Measurements from ENCODE around the gene ANXA5.

ANXA5 gene

DNA sequence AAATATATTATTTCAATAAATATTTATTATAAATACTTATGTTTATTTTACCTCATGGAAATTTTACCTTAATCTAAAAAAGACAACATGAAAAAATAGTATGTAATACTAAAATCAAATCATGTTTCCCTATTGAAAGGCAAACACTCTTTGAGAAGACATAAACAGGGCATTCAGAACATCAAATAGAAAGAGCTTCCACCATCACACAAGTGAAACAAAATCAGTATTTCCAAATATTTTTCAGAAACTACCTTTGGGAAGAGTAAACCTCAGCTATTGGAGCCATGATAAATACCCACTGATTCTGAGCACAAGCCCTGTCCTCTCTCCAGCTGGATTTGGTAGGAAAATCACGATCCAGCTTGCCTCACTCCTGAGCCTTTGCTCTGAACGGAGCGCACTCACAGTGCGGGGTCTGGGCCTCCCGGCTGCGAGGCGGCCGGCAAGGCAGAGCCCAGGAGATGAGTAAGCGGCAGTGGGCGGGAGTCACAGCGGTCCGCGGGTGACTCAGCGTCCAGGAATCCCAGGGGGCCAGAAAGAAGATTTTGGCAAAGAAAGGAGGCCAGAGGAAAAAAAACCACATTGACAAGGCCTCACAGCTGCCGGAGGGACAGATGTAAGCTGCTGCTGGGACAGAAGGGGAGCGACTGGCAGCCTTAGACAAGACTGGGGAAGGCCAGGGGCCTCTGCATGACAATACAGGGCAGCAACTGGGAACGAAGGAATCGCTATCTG is 14.7 kb upstream of the ANXA5 start:
- Histone ChIP-seq H3K9ac (ENCODE audit: low read length) (peak overlapping the region; percentile 57), H3K9me3 (ENCODE audit: control insufficient read depth, insufficient read depth, low read depth, low read length) (0 out of 2 replicates have a peak, but pooled peaks cover 3% of the 10 kb centered on the region), H3K27ac (ENCODE audit: low read depth, low read length) (peak overlapping the region; percentile 73), H3K4me3 (ENCODE audit: low read depth, low read length) (peak overlapping the region; percentile 37), H3K27me3 (ENCODE audit: control insufficient read depth, insufficient read depth, low read length) (no peaks in the 10 kb centered on the region), H3K36me3 (ENCODE audit: control insufficient read depth, insufficient read depth, low read length) (no peaks in the 10 kb centered on the region), H3K4me1 (ENCODE audit: control insufficient read depth, insufficient read depth, low read length) (peaks cover 19% of the 10 kb centered on the region)

DNA sequence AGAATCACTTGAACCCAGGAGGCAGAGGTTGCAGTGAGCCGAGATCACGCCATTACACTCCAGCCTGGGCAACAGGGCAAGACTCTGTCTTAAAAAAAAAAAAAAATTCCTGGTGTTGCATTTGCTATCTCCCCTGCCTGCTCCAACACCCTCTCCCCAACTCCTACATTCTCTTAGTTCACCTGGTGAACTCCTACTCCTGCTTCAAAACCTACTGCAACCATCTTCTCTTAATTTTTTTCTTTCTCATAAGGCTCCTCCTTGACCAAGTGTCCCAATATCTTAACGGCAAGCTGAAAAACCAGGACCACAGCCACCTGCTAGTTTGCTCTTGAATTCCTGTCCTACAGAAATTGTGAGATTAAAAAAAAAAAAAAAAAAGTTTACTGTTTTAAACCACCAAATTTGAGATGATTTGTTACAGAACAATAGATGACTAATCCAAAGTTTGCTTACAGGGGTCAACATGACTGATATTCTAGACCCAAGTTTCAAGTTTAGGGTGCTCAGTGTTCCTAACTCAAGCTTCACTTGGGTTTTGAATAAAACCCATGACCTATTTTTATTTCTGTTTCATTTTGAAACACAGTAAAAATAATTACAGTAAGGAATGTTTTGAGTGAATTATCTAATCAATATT is 13.1 kb upstream of the ANXA5 start:
- Histone ChIP-seq H3K27ac (ENCODE audit: low read depth, low read length) (no peak overlapping the region), H3K9ac (ENCODE audit: low read length) (no peak overlapping the region), H3K36me3 (ENCODE audit: control insufficient read depth, insufficient read depth, low read length) (no peaks in the 10 kb centered on the region), H3K4me3 (ENCODE audit: low read depth, low read length) (no peak overlapping the region), H3K9me3 (ENCODE audit: control insufficient read depth, insufficient read depth, low read depth, low read length) (no peaks in the 10 kb centered on the region), H3K4me1 (ENCODE audit: control insufficient read depth, insufficient read depth, low read length) (peaks cover 27% of the 10 kb centered on the region), H3K27me3 (ENCODE audit: control insufficient read depth, insufficient read depth, low read length) (no peaks in the 10 kb centered on the region)

DNA sequence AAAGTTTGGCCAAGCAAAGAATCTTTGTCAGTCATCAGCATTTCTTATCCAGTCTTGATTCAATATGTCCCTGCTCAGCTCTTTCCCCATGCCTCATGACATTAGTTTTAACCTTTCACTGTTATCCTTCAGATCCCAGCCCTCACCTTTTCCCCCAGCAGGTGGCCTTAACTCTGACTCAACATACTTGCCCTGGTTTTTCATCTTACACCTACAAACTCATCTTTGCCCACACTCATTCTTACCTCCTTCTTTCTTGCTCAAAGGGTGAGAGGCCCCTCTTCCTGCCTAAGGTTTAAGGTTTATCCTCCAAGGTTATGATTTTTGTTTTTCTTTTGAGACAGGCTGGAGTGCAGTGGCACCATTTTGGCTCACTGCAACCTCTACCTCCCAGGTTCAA is 10.6 kb upstream of the ANXA5 start:
- Histone ChIP-seq H3K9me3 (ENCODE audit: control insufficient read depth, insufficient read depth, low read depth, low read length) (peaks cover 3% of the 10 kb centered on the region), H3K27me3 (ENCODE audit: control insufficient read depth, insufficient read depth, low read length) (no peaks in the 10 kb centered on the region), H3K4me1 (ENCODE audit: control insufficient read depth, insufficient read depth, low read length) (peaks cover 21% of the 10 kb centered on the region), H3K27ac (ENCODE audit: low read depth, low read length) (no peak overlapping the region), H3K36me3 (ENCODE audit: control insufficient read depth, insufficient read depth, low read length) (no peaks in the 10 kb centered on the region), H3K4me3 (ENCODE audit: low read depth, low read length) (no peak overlapping the region), H3K9ac (ENCODE audit: low read length) (no peak overlapping the region)

DNA sequence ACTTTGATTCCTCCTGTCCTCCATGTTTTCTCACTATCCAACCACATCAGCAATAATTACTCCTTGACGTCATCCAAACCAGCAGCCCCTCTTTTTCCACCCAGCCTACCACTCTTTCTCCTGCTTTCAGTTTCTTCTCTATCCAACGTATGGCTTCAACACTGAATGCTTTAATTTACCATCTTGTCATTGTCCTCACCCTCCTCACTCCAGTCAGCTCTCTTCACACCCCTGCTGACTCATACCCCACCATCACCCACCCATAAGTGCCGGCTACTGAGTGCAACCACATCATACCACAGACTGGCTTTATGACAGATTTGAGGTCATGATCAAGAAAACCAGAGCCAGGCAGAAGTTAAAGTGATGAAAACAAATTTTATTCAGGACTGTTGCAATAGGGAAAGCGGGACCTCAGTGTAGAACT is 9.8 kb upstream of the ANXA5 start:
- Histone ChIP-seq H3K4me1 (ENCODE audit: control insufficient read depth, insufficient read depth, low read length) (peaks cover 15% of the 10 kb centered on the region), H3K27ac (ENCODE audit: low read depth, low read length) (no peak overlapping the region), H3K36me3 (ENCODE audit: control insufficient read depth, insufficient read depth, low read length) (no peaks in the 10 kb centered on the region), H3K4me3 (ENCODE audit: low read depth, low read length) (no peak overlapping the region), H3K9ac (ENCODE audit: low read length) (no peak overlapping the region), H3K9me3 (ENCODE audit: control insufficient read depth, insufficient read depth, low read depth, low read length) (peaks cover 9% of the 10 kb centered on the region), H3K27me3 (ENCODE audit: control insufficient read depth, insufficient read depth, low read length) (no peaks in the 10 kb centered on the region)

DNA sequence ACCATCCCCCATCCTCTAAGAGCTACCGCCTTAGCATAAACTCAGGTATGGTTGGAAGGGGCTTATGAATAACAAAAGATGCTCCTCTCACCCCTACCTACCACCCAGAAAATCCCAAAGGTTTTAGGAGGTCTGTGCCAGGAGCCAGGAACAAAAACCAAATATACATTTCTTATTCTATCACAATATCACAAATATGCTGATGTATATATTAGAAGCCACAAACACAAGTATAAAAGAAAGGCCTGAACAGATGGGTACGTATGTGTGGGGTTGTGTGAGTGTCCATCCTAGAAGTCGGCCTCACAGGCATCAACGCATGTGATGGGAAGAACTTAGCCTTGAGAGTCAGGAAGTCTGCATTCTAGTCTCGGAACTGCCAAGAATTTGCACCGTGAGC is 8.7 kb upstream of the ANXA5 start:
- no peak overlapping the region for H3K9ac ChIP-seq (ENCODE audit: low read length)
- peaks cover 8% of the 10 kb centered on the region for H3K4me1 ChIP-seq (ENCODE audit: control insufficient read depth, insufficient read depth, low read length)
- no peak overlapping the region for H3K4me3 ChIP-seq (ENCODE audit: low read depth, low read length)

DNA sequence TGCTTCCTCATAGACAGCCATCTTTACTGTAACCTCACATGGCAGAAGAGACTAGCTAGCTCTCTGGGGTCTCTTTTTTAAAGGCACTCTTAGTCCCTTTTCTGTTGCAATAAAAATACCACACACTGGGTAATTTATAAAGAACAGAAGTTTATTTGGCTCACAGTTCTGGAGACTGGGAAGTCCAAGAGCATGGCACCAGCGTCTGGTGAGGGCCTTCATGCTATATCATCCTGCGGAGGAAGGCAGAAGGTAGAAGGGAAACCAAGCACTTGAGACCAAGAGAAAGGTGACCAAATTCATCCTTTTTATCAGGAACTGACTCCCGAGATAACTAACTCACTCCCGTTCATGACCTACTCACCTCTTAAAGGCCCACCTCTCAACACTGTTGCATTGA is 5.4 kb upstream of the ANXA5 start:
- H3K27me3 ChIP-seq (ENCODE audit: control insufficient read depth, insufficient read depth, low read length), result no peaks in the 10 kb centered on the region
- peaks cover 10% of the 10 kb centered on the region for H3K9me3 ChIP-seq (ENCODE audit: control insufficient read depth, insufficient read depth, low read depth, low read length)
- no peak overlapping the region for H3K9ac ChIP-seq (ENCODE audit: low read length)
- no peaks in the 10 kb centered on the region for H3K36me3 ChIP-seq (ENCODE audit: control insufficient read depth, insufficient read depth, low read length)
- H3K4me3 ChIP-seq (ENCODE audit: low read depth, low read length), result no peak overlapping the region
- no peak overlapping the region for H3K27ac ChIP-seq (ENCODE audit: low read depth, low read length)
- H3K4me1 ChIP-seq (ENCODE audit: control insufficient read depth, insufficient read depth, low read length), result peaks cover 19% of the 10 kb centered on the region

More for the DNA sequence above, 8.7 kb upstream of the ANXA5 start:
- Histone ChIP-seq H3K27me3 (ENCODE audit: control insufficient read depth, insufficient read depth, low read length) (no peaks in the 10 kb centered on the region), H3K36me3 (ENCODE audit: control insufficient read depth, insufficient read depth, low read length) (no peaks in the 10 kb centered on the region), H3K27ac (ENCODE audit: low read depth, low read length) (no peak overlapping the region), H3K9me3 (ENCODE audit: control insufficient read depth, insufficient read depth, low read depth, low read length) (peaks cover 10% of the 10 kb centered on the region)

DNA sequence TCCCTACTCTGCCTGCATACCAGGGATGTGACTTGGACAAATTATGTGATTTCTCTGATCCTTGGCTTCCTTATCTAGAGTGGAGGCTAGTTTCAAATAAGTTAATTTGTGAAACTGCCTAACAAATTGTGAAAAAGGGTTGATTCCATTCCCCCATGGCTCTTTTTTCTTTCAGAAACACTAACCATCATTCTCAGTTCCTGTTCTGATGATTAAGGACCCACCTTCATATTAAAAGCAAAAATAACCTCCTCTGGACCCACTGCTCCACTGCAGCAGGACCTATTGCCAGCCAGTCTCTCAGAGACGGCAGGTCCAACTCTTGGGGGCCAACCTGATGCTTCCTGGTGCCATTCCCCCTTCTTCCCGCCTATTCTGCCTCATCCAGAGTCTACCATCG is 4.5 kb upstream of the ANXA5 start:
- no peaks in the 10 kb centered on the region for H3K27me3 ChIP-seq (ENCODE audit: control insufficient read depth, insufficient read depth, low read length)
- H3K4me1 ChIP-seq (ENCODE audit: control insufficient read depth, insufficient read depth, low read length), result peaks cover 19% of the 10 kb centered on the region
- H3K9me3 ChIP-seq (ENCODE audit: control insufficient read depth, insufficient read depth, low read depth, low read length), result peaks cover 10% of the 10 kb centered on the region
- no peak overlapping the region for H3K4me3 ChIP-seq (ENCODE audit: low read depth, low read length)
- H3K9ac ChIP-seq (ENCODE audit: low read length), result no peak overlapping the region
- no peak overlapping the region for H3K27ac ChIP-seq (ENCODE audit: low read depth, low read length)
- H3K36me3 ChIP-seq (ENCODE audit: control insufficient read depth, insufficient read depth, low read length), result no peaks in the 10 kb centered on the region

DNA sequence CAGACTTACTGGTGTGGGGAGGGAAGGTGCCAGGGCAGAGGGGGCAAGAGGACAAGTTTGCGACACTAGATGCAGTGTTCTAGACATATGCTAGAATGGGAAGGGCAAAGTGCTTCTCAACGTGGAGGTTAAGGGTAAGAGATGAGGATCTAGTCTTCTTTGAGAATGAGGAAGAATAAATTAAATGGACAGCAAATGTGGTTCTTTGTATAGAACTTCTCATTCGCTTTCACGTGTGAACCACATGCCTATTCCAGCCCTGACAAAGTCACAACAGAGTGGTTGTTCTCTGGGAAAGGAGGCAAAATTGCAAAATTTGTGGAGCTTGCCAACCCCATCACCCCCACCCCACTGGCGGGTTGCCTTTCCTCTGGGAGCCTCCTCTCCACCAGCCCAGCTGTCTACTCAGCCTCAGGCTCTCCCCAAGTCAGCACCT is 1.5 kb upstream of the ANXA5 start:
- Histone ChIP-seq H3K4me1 (ENCODE audit: control insufficient read depth, insufficient read depth, low read length) (peaks cover 21% of the 10 kb centered on the region), H3K4me3 (ENCODE audit: low read depth, low read length) (no peak overlapping the region), H3K27ac (ENCODE audit: low read depth, low read length) (no peak overlapping the region), H3K9me3 (ENCODE audit: control insufficient read depth, insufficient read depth, low read depth, low read length) (peaks cover 10% of the 10 kb centered on the region), H3K36me3 (ENCODE audit: control insufficient read depth, insufficient read depth, low read length) (peaks cover 7% of the 10 kb centered on the region; the same call in 1 of the 2 replicates), H3K27me3 (ENCODE audit: control insufficient read depth, insufficient read depth, low read length) (no peaks in the 10 kb centered on the region), H3K9ac (ENCODE audit: low read length) (no peak overlapping the region)

DNA sequence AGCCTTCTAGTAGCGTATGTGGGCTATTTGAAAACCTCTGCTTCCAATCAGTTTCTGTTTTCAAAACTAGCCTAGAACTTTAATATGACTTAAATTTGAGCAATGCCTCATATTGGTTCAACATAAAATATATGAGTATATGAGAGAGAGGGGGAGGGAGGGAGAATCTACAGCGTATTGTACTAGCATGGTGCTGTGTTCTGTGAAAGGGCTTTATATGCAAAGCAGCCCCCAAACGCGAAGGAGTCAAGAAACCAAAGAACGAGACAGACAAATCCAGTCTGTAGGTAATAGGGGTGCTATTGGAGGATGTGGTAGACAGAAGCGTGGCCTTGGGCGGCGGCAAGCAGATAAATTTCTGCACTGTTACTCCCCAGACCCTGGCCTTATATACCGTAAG is 784 bp upstream of the ANXA5 start:
- Histone ChIP-seq H3K27me3 (ENCODE audit: control insufficient read depth, insufficient read depth, low read length) (no peaks in the 10 kb centered on the region), H3K27ac (ENCODE audit: low read depth, low read length) (no peak overlapping the region), H3K4me3 (ENCODE audit: low read depth, low read length) (peak overlapping the region; percentile 100), H3K36me3 (ENCODE audit: control insufficient read depth, insufficient read depth, low read length) (peaks cover 9% of the 10 kb centered on the region; the same call in 1 of the 2 replicates), H3K9ac (ENCODE audit: low read length) (peak overlapping the region; percentile 63), H3K4me1 (ENCODE audit: control insufficient read depth, insufficient read depth, low read length) (peaks cover 23% of the 10 kb centered on the region), H3K9me3 (ENCODE audit: control insufficient read depth, insufficient read depth, low read depth, low read length) (peaks cover 9% of the 10 kb centered on the region)

DNA sequence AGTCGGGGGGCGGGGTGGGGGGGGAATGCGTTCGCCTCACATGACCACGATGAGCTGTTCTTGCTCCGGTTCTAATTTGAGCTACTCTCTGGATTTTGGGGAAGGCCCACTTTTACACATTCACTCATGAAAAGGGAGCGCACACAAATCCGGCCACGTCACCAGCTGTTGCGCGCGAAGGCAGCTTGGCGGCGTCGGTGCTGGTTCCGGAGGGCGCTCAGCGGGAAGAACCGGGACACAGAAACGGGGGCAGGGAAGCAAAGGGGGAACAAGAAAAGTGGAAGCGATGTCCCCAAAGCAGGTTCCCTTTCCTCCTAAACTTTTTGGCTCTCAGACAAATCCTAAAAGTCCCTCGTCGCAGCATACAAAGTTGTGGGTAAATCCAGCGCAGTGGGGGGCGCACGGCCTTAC is 605 bp downstream of the ANXA5 start:
- H3K27me3 ChIP-seq (ENCODE audit: control insufficient read depth, insufficient read depth, low read length), result no peaks in the 10 kb centered on the region

DNA sequence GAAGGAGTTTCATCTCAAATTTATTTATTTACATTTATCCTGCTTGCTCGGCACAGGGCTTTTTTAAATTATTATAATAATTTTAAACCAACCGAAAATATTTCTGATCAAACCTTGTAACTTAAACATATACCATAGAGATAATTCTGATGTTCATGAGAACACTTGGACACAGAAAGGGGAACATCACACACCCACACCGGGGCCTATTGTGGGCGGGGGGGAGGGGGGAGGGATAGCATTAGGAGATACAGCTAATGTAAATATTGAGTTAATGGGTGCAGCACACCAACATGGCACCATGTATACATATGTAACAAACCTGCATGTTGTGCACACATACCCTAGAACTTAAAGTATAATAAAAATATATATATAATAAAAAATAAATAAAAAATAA is 2.9 kb downstream of the ANXA5 start:
- no peak overlapping the region for H3K27ac ChIP-seq (ENCODE audit: low read depth, low read length)
- H3K36me3 ChIP-seq (ENCODE audit: control insufficient read depth, insufficient read depth, low read length), result peaks cover 28% of the 10 kb centered on the region; the same call in 1 of the 2 replicates
- H3K27me3 ChIP-seq (ENCODE audit: control insufficient read depth, insufficient read depth, low read length), result no peaks in the 10 kb centered on the region
- no peaks in the 10 kb centered on the region for H3K9me3 ChIP-seq (ENCODE audit: control insufficient read depth, insufficient read depth, low read depth, low read length)
- H3K4me1 ChIP-seq (ENCODE audit: control insufficient read depth, insufficient read depth, low read length), result peaks cover 46% of the 10 kb centered on the region
- no peak overlapping the region for H3K9ac ChIP-seq (ENCODE audit: low read length)
- H3K4me3 ChIP-seq (ENCODE audit: low read depth, low read length), result no peak overlapping the region; the same call in 1 of the 2 replicates

More for the DNA sequence above, 605 bp downstream of the ANXA5 start:
- Histone ChIP-seq H3K4me1 (ENCODE audit: control insufficient read depth, insufficient read depth, low read length) (peaks cover 26% of the 10 kb centered on the region), H3K27ac (ENCODE audit: low read depth, low read length) (peak overlapping the region; percentile 97), H3K9ac (ENCODE audit: low read length) (peak overlapping the region; percentile 99), H3K36me3 (ENCODE audit: control insufficient read depth, insufficient read depth, low read length) (peaks cover 18% of the 10 kb centered on the region; the same call in 1 of the 2 replicates), H3K4me3 (ENCODE audit: low read depth, low read length) (peak overlapping the region; percentile 100), H3K9me3 (ENCODE audit: control insufficient read depth, insufficient read depth, low read depth, low read length) (no peaks in the 10 kb centered on the region)

Data from HUES6 (cell line).